Mesodermal cell (in vitro differentiated cells): Measurements from ENCODE around the gene LRRC49.

Source experiments
- H3K27ac ChIP-seq: 2 replicates; pipeline ENCODE4 v1.7.0; 2013; ENCODE audit warnings: mild to moderate bottlenecking, low read depth, low read length, moderate library complexity; ENCODE audit not compliant: severe bottlenecking
- H3K36me3 ChIP-seq: 2 replicates; pipeline ENCODE4 v1.7.1; 2013; ENCODE audit warnings: mild to moderate bottlenecking, low read length, moderate library complexity; ENCODE audit not compliant: control insufficient read depth, insufficient read depth
- H3K4me1 ChIP-seq: one replicate; pipeline ENCODE4 v1.7.1; 2013; ENCODE audit warnings: mild to moderate bottlenecking, low read length; ENCODE audit not compliant: insufficient read depth, control insufficient read depth, poor library complexity, severe bottlenecking
- H3K4me3 ChIP-seq: 2 replicates; pipeline ENCODE4 v1.7.0; 2013; ENCODE audit warnings: low read length, control low read depth, mild to moderate bottlenecking; ENCODE audit not compliant: insufficient read depth, poor library complexity, severe bottlenecking; ENCODE audit errors: extremely low read depth
- H3K9me3 ChIP-seq: 2 replicates; pipeline ENCODE4 v1.7.1; 2013; ENCODE audit warnings: mild to moderate bottlenecking, low read length, moderate library complexity; ENCODE audit not compliant: control insufficient read depth
- WGBS, 2 experiments: methylation state at CpG; one replicate each; pipeline ENCODE4 v1.1.5; 2013; ENCODE audit warnings: missing lambda C conversion rate in 2 of 2; ENCODE audit not compliant: insufficient coverage in 2 of 2; 5-methylcytosine and 5-hydroxymethylcytosine counted together

Gene LRRC49

GRCh38 chr15:71092056-71092600 is 199.5 kb downstream of the LRRC49 start:
- Histone ChIP-seq H3K4me1 (peaks cover 9% of the 10 kb centered on the region), H3K4me3 (no peak overlapping the region)
- WGBS, 2 experiments, result 90 to 97% methylated on average over 6 of the region's 7 CpGs

GRCh38 chr15:71093054-71094024 is 200.7 kb downstream of the LRRC49 start:
- 92 to 96% methylated on average over 8 to 11 of the region's 11 CpGs for WGBS, 2 experiments
- no peak overlapping the region for H3K4me3 ChIP-seq
- peaks cover 12% of the 10 kb centered on the region for H3K4me1 ChIP-seq
- H3K27ac ChIP-seq, result no peak overlapping the region
- no peaks in the 10 kb centered on the region for H3K36me3 ChIP-seq
- H3K9me3 ChIP-seq, result peaks cover 5% of the 10 kb centered on the region

More at GRCh38 chr15:71092056-71092600, 199.5 kb downstream of the LRRC49 start:
- H3K27ac ChIP-seq, result no peak overlapping the region
- peaks cover 6% of the 10 kb centered on the region for H3K9me3 ChIP-seq
- no peaks in the 10 kb centered on the region for H3K36me3 ChIP-seq

GRCh38 chr15:71094137-71094536 is 201.5 kb downstream of the LRRC49 start:
- no peak overlapping the region for H3K4me3 ChIP-seq
- H3K4me1 ChIP-seq, result peaks cover 12% of the 10 kb centered on the region
- no peaks in the 10 kb centered on the region for H3K36me3 ChIP-seq
- H3K27ac ChIP-seq, result no peak overlapping the region
- no peaks in the 10 kb centered on the region for H3K9me3 ChIP-seq
- no CpG with 5 or more reads among the region's 2 CpGs for WGBS, 2 experiments

GRCh38 chr15:71096676-71097075 is 204.1 kb downstream of the LRRC49 start:
- no peaks in the 10 kb centered on the region for H3K9me3 ChIP-seq
- 75 to 86% methylated on average over 1 to 3 of the region's 3 CpGs for WGBS, 2 experiments

GRCh38 chr15:71097890-71098289 is 205.3 kb downstream of the LRRC49 start:
- H3K4me3 ChIP-seq, result no peak overlapping the region
- no peaks in the 10 kb centered on the region for H3K36me3 ChIP-seq
- H3K4me1 ChIP-seq, result peaks cover 12% of the 10 kb centered on the region
- no peaks in the 10 kb centered on the region for H3K9me3 ChIP-seq
- H3K27ac ChIP-seq, result no peak overlapping the region
- WGBS, 2 experiments, result 86% methylated on average over 1 of the region's 4 CpGs; no CpG with 5 or more reads in 1 of the 2 experiments

More at GRCh38 chr15:71096676-71097075, 204.1 kb downstream of the LRRC49 start:
- Histone ChIP-seq H3K4me3 (no peak overlapping the region), H3K27ac (peak overlapping the region; percentile 53), H3K4me1 (peaks cover 12% of the 10 kb centered on the region), H3K36me3 (no peaks in the 10 kb centered on the region)

- WGBS, 2 experiments, result no CpG with 5 or more reads among the region's 1 CpG
- Histone ChIP-seq H3K9me3 (no peaks in the 10 kb centered on the region), H3K4me3 (no peak overlapping the region), H3K27ac (no peak overlapping the region), H3K36me3 (no peaks in the 10 kb centered on the region), H3K4me1 (peaks cover 12% of the 10 kb centered on the region)
Observed at GRCh38 chr15:71098920-71099319, 206.3 kb downstream of the LRRC49 start.
